ENCODE data around the gene CDH6.

Gene CDH6

GRCh38 chr5:31185951-31186350 is 7.5 kb upstream of the CDH6 start:
- no peak for TF ChIP-seq CTCF (IDR thresholded peaks at IDR 0.05; ENCODE audit: low read depth, low read length)

GRCh38 chr5:31186672-31187267 is 6.7 kb upstream of the CDH6 start:
- peak; percentile 69 for TF ChIP-seq CTCF (IDR thresholded peaks at IDR 0.05; ENCODE audit: low read depth, low read length)

More at GRCh38 chr5:31185951-31186350, 7.5 kb upstream of the CDH6 start:
- H3K4me3 ChIP-seq (ENCODE audit: low read depth, low read length) = no peak overlapping the region

GRCh38 chr5:31187591-31187990 is 5.9 kb upstream of the CDH6 start:
- no peak for TF ChIP-seq CTCF (IDR thresholded peaks at IDR 0.05; ENCODE audit: low read depth, low read length)
- H3K4me3 ChIP-seq (ENCODE audit: low read depth, low read length) = no peak overlapping the region

More at GRCh38 chr5:31186672-31187267, 6.7 kb upstream of the CDH6 start:
- no peak overlapping the region for H3K4me3 ChIP-seq (ENCODE audit: low read depth, low read length)

GRCh38 chr5:31192442-31192841 is 1.0 kb upstream of the CDH6 start:
- no peak overlapping the region for H3K4me3 ChIP-seq (ENCODE audit: low read depth, low read length)
- no peak for TF ChIP-seq CTCF (IDR thresholded peaks at IDR 0.05; ENCODE audit: low read depth, low read length)

- H3K4me3 ChIP-seq (ENCODE audit: low read depth, low read length) = peak overlapping the region; percentile 65
- TF ChIP-seq CTCF (IDR thresholded peaks at IDR 0.05; ENCODE audit: low read depth, low read length) = no peak
Observed at GRCh38 chr5:31193116-31193515, 370 bp upstream of the CDH6 start.

GRCh38 chr5:31194468-31194813 is 955 bp downstream of the CDH6 start:
- peak overlapping the region; percentile 65 for H3K4me3 ChIP-seq (ENCODE audit: low read depth, low read length)
- no peak for TF ChIP-seq CTCF (IDR thresholded peaks at IDR 0.05; ENCODE audit: low read depth, low read length)

- H3K4me3 ChIP-seq (ENCODE audit: low read depth, low read length) = peak overlapping the region; percentile 65
- no peak for TF ChIP-seq CTCF (IDR thresholded peaks at IDR 0.05; ENCODE audit: low read depth, low read length)
Observed at GRCh38 chr5:31194892-31195555, 1.5 kb downstream of the CDH6 start.
